Femur (tissue), 1 donor: ENCODE results near the gene MFAP3.

ENCODE experiments used
- DNase-seq: peaks from one replicate; pipeline ENCODE4 v3.0.0-alpha.2; 2017

The MFAP3 gene

DNA sequence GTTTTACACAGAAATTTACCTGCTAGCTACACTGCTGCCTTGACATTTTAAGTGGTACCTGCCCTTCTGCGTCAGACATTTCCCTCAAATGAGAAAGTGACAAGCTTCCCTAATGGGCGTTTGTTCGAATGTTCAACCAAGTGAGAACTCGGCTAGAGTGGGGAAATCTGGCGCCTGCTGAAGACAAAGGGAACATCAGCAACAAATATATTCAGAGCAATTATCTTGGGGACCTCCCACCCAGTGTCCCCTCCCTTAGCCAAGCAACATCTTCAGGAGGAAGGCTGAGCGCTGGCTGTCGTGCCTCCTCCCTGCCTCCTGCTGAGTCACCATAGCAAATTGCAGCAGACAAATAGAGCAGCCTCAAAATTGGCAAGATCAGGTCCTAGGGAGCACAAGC is 57.1 kb downstream of the MFAP3 start:
- no peak for DNase-seq

DNA sequence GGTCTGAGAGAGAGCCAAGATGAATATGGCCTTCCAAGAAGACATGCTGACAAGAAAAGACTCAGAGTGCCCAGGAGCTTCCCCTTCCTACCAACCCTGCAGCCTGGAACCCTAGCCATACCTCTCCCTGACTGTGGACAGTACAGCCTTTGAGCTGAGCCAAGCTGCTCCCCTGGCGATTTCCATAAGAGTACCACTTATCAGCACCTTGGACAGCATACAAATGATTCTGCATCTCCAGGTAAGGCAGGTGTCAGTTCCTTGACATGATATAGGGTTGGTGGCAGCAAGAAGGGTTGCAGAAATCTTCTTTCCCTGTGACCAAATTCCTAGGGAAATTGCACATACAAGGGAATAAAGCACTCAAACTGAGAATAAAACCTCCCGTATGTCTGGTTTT is 58.3 kb downstream of the MFAP3 start:
- no peak for DNase-seq

DNA sequence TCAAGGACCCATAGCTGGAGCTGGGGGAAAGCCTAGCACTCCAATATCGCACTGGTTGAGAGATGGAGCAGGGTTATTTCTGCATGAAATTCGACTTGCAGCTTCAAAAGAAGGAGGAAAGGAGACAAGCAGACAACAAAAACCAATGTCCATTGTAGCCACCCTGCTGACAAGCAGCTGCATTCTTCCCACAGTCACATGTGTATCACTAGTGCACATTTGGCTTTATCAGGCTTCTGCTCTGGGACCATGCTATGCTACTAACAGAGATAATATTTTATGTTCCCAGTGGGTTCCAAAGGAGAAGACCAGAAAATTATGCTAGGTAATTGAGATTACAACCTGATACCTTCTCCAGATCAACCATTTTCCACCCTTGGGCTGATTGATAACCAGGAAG is 59.7 kb downstream of the MFAP3 start:
- DNase-seq = no peak

DNA sequence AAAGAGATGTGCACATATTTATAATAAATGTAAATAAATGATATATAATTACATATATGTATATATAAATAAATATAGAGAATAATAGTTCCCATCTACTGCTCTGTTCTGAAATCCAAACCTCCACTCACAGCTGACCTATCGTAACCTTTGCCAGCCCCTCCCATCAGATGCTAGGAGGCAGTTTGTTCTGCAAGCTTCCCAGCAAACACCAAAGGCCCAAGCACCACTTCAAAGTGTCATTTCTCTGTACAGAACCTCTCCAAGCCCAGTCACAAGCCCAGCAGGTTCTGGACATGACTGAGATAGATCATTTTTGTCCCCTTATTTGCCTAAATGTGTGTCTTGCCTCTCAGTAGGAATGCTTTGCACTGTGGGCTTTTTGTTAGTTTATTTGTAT is 62.4 kb downstream of the MFAP3 start:
- DNase-seq = no peak

DNA sequence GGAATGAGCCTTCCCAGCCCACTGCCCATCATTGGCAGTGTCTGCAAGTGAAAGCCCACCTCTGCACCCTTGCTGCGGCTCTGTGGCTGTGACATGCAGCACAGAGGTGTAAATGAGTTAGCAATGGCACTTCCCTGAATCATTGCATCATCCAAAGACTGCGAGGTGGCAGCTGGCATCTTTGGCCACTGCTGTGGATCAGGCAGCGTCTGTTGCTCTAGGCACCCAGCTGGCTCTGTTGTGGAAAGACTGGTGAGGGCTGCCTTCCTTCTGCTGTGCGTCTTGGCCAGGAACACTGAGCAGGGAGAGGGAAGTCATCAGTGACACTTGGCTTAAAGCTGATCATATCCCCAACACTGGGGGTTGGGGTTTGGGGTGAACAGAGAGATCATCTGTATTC is 64.5 kb downstream of the MFAP3 start:
- DNase-seq = no peak
